Gastrocnemius medialis (tissue), 4 donors: ENCODE data around the gene MRPL30.
"Not testable (repeated sequence)": the region's sequence is repeated elsewhere in the genome, so short reads cannot be mapped to it uniquely, and the experiment has no call there.

Source experiments
- CTCF ChIP-seq, 5 experiments: fragments of 450-650 bp in 3 of 5; fragments of 200-600 bp in 2 of 5; sonication (generic) in 2 of 5; IDR thresholded peaks in 4 of 5; conservative IDR thresholded peaks in 1 of 5; 1 replicate in 4 of 5; 2 replicates in 1 of 5; pipeline ENCODE4 v1.5.1; 2016 to 2019; ENCODE audit warnings: antibody characterized with exemption in 5 of 5, mild to moderate bottlenecking in 3 of 5, moderate library complexity in 3 of 5
- POLR2A ChIP-seq, 2 donors: fragments of 450-650 bp; IDR thresholded peaks; one replicate each; pipeline ENCODE4 v1.6.1; 2017; ENCODE audit warnings: antibody characterized with exemption in 2 of 2, mild to moderate bottlenecking in 2 of 2, moderate library complexity in 2 of 2

GRCh38 chr2:99192364-99192763, 11.4 kb downstream of the MRPL30 start:
- not testable (repeated sequence) for TF ChIP-seq CTCF (IDR thresholded peaks at IDR 0.05 in 4 of 5, conservative IDR thresholded peaks at IDR 0.05 in 1 of 5); POLR2A (IDR thresholded peaks at IDR 0.05)
